Colon (tissue), 2 donors: ENCODE data around the gene DRC3.

Experiments used
- FAIRE-seq: peaks from 2 replicates; lab custom pipeline; 2012; peaks lifted over from hg19 to GRCh38; lab: Jason Lieb, UNC
- donor health status: control.
- donor health status: control.

The DRC3 gene

DNA sequence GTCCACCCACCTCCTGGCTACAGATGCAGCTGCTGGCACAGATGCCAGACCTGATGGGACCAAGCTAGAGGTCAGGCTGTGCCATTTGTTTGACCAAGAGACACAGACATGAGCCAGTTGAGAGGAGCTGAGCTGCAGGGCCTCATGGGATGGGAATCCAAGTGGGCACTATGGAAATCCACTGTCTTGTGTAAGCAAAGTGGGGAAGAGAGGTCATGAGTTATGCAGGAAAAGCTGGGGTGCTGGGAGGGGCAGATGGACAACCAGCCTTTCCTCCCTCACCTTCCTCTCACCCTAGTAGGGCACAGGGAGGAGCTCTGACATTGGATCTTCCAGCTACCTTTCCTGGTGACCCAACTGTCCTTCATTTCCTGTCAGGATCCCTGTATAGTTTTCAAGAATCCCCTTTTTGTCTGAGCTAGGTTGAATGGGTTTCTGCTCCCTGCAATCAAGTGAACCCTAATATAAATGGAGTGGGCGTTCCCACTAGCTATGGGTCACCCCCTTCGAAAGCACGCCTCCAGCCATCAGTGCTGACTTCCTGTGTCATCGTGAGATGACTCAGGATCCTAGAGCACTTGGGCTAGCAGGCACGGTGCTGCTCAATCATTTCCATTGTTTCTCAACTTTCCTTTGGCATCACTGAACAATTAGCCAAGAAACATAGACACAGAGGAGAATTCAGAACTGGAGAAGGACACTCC is 52.7 kb downstream of the DRC3 start:
- no peak for FAIRE-seq

DNA sequence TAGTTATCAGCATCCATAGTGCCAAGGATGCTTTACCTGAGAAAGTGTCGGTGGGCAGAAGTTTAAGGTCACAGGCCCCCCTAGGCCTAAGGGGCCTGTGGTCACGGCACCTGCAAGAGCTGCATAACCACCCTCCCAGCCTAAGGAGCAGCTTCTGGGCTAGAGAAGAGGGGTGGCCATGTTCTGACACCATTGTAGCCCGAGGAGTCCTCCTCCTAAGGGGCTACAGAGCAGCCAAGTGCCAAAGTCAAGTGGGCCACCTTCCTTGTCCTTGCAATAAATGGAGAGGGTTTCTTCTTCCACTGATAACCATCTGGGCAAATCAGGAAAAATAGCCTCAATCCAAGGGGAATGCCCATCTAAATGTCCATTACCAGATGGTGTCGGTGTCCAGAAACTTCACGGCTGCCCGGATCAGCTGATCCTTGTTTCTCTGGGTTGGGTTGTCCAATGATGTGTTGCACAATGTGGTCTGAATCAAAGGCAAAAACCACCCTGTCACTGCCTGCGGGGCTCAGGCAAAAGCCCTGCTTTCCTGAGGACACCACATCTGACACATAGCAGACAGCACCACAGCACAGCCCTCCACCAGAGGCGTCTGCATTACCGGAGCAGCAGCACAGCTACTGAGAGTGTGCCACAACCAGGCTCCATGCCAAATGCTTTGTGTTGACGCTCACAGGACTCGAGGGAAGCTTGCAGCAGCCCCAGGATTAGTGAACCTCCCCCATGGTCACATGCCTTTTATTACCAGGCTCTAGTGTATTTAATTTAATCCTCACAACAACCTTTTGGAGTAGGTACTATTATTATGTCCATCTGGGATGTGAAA is 53.5 kb downstream of the DRC3 start:
- FAIRE-seq, result no peak

DNA sequence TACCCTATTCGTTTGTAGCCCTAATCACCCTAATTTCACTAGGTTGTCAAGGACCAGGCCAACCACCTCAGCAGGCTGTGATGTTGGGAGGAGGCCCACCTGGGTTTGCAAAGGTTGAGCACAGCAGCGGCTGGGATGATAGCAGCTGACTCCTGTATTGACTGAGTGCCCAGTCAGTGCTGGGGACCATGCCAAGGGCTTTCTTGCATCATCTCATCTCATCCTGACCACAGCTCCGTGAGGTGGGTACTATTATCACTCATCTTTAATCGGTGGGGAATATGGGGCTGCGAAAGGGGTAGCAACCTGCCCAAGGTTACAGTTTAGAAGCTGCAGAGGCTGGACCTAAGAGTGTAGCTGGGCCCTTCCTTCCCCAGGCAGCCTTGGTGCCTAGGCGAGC is 54.6 kb downstream of the DRC3 start:
- no peak for FAIRE-seq

DNA sequence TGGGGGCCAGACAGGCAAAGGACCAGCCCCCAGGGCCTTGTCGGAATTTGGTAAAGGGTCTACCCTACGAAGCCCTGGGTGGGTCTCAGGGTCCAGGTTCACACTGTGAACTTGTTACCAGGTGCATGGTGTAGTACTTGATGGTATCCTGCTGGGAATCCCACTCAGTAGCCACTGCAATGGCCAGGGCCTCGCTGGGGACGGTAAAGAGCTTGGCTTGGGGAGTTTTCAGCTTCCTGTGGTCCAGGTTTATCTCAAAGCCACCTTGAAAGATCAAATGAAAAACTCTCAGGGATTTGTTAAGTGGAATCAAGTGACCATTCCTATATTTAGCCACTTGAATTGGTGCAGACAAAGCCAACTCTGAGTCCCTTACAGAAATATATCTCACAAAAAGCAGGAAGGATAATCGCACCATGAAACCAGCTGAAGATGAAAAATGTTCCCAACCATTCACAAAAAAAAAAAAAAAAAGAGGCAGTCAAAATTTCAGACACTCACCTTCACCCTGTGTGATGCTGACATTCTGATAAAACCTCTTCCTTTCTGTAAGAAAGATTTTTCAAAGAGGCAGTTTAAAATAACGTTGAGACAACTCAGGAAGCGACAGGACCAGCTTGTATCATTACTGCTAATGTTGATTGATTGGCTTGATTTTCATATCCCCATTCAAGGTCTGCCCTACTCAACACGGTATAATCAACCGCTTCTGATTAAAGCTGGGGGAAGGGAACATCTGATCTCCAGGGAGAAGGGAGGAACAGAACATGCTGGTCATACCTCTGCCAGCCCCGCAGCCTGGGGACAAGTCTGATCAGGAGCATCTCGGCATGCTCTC is 55.7 kb downstream of the DRC3 start:
- FAIRE-seq, result no peak

DNA sequence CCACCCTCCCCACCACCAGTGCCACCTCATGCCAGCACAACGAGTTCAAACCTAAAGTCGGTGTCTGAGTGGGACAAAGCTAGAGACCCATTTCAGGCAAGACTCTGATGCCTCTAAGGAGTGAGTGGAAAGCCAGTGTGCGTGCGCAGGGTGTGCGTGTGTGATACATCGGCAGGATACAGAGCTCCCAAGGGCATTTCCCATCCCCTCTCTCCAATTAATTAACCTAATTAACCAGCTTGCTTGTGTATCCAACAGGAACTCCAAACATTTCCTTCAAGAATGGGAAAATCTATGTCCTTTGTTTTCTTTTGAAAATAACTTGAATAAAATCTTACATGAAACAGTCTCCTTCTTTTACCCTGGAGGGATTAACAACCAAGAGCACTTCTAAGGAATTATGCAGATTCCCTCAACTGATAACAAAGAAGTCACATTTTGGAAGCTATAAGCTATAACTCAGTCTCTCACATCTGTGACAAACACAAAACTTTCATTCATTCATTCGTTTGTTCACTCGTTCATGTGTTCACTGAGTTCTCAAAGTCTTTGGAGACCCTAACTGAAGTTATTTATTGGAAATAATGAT is 56.4 kb downstream of the DRC3 start:
- FAIRE-seq, result no peak

GRCh38 chr17:18031955-18032354 is 59.3 kb downstream of the DRC3 start:
- no peak for FAIRE-seq

DNA sequence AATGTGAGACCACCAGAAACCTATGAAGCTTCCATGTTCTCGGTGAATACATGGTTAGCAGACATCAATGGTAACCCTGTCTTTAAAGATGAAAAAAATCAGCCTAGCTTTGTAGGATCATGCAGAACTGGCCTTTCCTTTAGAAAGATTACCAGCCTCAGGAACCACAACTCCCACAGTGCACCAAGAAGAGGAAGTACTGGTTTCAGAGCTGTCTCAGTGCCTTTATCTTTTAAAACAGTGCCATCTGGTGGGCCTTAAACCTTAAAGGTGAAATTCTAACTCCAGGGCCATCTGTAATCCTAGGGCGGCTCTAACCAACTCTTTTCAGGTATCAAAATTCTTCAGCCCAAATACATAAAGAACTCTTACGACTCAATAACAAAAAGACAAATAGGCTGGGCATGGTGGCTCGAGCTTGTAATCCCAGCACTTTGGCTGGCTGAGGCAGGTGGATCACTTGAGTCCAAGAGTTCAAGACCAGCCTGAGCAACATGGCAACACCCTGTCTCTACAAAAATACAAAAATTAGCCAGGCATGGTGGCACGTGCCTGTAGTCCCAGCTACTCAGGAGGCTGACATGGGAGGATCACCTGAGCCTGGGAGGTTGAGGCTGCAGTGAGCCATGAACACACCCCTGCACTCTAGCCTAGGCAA is 60.9 kb downstream of the DRC3 start:
- no peak for FAIRE-seq

- no peak for FAIRE-seq
These were observed 63.0 kb downstream of the DRC3 start for GRCh38 chr17:18035704-18036103.

- no peak for FAIRE-seq
These were observed 64.8 kb downstream of the DRC3 start for GRCh38 chr17:18037486-18037885.

- no peak for FAIRE-seq
These were observed 65.6 kb downstream of the DRC3 start for GRCh38 chr17:18038149-18038850.

GRCh38 chr17:18038861-18039534 is 66.3 kb downstream of the DRC3 start, which contains the start of the genes ATPAF2 and GID4:
ATPAF2 (minus strand) TSS chr17:18039168; CDS start chr17:18039013, 155 bp downstream.
GID4 (plus strand) TSS chr17:18039408; CDS start chr17:18039465, 57 bp downstream.
- FAIRE-seq, result no peak

DNA sequence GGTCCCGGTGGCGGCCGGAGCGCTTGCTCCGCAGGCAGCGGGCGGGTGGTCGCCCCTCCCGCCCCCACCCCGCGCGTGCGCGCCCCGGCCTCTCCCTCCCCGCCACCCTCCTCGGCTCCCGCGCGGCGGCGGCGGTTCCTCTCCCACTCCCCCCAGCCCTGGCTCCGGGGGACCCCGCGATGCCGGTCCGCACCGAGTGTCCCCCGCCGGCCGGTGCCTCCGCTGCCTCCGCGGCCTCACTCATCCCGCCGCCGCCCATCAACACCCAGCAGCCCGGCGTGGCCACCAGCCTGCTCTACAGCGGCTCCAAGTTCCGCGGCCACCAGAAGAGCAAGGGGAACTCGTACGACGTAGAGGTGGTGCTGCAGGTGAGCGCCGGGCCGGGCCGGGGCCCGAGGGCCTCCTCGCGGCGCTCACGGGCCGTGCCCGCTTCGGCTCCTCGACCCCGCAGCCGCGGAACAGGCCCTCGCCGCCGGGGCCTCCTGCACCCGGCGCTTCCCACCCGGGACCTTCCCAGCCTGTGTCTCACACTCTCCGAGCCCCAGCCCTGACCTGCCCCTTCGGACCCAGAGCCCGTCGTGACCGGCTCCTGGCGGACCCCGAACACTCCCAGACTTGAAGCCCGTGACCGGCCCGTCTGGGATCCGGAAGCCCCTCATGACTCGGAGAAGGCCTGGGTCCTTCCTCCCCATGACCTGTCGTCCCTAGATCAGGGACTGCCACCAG is 67.0 kb downstream of the DRC3 start:
- FAIRE-seq, result no peak

GRCh38 chr17:18040261-18040858 is 67.7 kb downstream of the DRC3 start:
- FAIRE-seq, result no peak

- no peak for FAIRE-seq
These were observed 69.1 kb downstream of the DRC3 start for GRCh38 chr17:18041776-18042175.

GRCh38 chr17:18042983-18043382 is 70.3 kb downstream of the DRC3 start:
- FAIRE-seq, result no peak

DNA sequence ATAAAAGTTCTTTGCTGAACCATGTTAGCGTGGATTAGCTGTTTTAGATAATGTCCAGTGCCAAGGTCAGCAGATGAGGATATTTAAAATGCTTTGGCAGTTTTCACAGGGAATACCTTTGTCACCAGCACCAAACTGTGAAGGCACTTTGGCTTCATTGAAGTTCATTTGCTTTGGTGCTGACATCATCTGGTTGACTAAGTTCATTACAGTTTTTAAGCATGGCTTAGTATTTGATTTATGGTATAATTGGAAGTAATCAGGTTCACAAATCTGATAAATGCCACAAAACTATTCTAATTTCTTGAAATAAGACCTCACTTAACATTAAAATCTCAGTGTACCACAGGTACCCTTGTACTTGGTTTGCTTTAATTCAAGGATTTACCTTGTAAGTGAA is 70.8 kb downstream of the DRC3 start:
- FAIRE-seq, result no peak

DNA sequence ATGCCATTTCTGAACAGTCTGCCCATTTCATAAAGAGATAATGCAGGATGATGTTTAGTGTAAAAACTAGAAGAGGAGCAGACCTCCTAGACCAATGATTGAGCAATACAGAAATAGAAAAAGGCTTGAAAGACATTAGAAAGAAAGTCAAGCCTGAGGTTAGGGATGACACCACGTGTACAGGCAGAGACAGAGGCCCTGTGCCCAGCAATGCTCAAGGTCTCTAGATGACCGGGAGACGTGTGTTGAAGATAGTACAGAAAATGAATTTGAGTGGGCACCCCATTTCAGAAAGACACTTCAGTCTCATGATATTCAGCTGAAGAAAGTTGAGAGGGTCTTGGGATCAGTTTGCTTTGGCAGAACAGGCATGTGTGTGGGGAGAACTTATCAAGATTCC is 71.9 kb downstream of the DRC3 start:
- FAIRE-seq, result no peak

- FAIRE-seq, result no peak
These were observed 73.2 kb downstream of the DRC3 start for GRCh38 chr17:18045691-18046350.

- FAIRE-seq, result no peak
These were observed 82.9 kb downstream of the DRC3 start for GRCh38 chr17:18055597-18055996.
